Measurements from ENCODE around the gene NTN1. TPM values are rescaled to one million over a fixed set of nuclear protein-coding genes. Genes with fewer than 3 reads are reported as not detected.

Gene NTN1
- total RNA-seq, 1 donor from 2014 or later: 4.1 TPM

DNA sequence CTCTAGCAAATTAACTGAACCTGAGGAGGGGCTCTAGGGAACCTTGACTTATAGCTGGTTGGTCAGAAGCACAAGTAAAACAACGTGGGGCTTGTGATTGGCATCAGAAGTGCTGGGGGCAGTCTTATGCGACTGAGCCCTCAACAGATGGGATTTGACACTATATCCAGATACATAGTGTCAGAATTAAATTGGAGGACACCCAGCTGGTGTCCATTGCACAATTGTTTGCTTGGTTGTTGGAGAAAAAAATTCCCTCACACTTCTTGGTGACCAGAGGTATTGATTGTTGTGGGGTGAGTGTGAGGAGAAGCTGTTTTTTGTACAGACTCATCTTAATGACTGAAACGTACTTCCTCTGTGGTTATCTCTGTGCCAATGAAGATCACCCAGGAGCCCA is 59.7 kb downstream of the NTN1 start:
- DNase-seq: no peak
- H3K9me3 ChIP-seq: no peaks in the 10 kb centered on the region
- H3K27ac ChIP-seq: no peak overlapping the region
- no peaks in the 10 kb centered on the region for H3K4me1 ChIP-seq
- no peaks in the 10 kb centered on the region for H3K36me3 ChIP-seq
- ATAC-seq: no peak
- H3K27me3 ChIP-seq: no peaks in the 10 kb centered on the region
- TF ChIP-seq, protein P1, sequence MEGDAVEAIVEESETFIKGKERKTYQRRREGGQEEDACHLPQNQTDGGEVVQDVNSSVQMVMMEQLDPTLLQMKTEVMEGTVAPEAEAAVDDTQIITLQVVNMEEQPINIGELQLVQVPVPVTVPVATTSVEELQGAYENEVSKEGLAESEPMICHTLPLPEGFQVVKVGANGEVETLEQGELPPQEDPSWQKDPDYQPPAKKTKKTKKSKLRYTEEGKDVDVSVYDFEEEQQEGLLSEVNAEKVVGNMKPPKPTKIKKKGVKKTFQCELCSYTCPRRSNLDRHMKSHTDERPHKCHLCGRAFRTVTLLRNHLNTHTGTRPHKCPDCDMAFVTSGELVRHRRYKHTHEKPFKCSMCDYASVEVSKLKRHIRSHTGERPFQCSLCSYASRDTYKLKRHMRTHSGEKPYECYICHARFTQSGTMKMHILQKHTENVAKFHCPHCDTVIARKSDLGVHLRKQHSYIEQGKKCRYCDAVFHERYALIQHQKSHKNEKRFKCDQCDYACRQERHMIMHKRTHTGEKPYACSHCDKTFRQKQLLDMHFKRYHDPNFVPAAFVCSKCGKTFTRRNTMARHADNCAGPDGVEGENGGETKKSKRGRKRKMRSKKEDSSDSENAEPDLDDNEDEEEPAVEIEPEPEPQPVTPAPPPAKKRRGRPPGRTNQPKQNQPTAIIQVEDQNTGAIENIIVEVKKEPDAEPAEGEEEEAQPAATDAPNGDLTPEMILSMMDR (IDR thresholded peaks at IDR 0.05): no peak
- no peak overlapping the region for H3K4me3 ChIP-seq
- intact Hi-C loops (cut with DNase I): no loop called here

DNA sequence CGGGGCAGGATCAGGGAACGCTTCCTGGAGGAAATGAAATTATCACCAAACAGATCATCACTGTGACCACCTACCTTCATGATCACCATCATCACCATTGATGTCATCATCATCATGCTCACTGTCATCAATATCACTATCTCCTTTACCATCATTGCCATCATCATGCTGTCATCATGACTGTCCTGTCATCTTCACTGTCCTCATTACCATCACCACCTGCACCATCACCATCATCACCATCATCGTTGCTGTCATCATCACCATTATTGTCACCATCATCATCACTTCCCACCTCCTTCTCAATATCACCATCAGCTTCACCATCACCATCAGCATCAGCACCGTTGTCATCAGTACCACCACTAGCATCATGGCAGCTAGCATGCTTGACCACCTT is 65.3 kb downstream of the NTN1 start:
- no peaks in the 10 kb centered on the region for H3K9me3 ChIP-seq
- no peaks in the 10 kb centered on the region for H3K36me3 ChIP-seq
- TF ChIP-seq, protein P1 (IDR thresholded peaks at IDR 0.05): no peak
- intact Hi-C loops (cut with DNase I): no loop called here
- H3K27me3 ChIP-seq: no peaks in the 10 kb centered on the region
- no peaks in the 10 kb centered on the region for H3K4me1 ChIP-seq
- H3K27ac ChIP-seq: no peak overlapping the region
- no peak overlapping the region for H3K4me3 ChIP-seq
- ATAC-seq (no peak), DNase-seq (no peak)

DNA sequence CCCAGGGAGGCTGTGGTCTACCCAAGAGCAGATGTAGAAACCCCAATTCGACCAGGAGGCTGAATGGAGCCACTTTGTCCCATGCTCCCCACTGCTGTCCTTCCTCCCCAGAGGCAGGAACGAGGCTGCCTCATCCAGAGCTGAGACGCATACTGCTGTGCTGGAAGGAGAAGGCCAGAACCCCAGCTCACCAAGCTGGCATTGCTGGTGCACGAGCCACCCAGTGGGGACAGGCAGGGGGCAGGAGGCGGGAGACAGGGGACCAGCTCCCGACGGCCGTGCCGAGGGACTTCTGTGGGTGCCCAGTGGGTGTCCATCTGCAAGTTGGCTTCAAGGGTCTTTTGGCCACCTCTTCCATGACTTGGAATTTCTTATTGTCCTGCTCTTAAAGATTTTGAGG is 66.6 kb downstream of the NTN1 start:
- DNase-seq (no peak), ATAC-seq (no peak)
- Histone ChIP-seq H3K27me3 (no peaks in the 10 kb centered on the region), H3K27ac (no peak overlapping the region), H3K4me1 (no peaks in the 10 kb centered on the region), H3K9me3 (no peaks in the 10 kb centered on the region), H3K36me3 (no peaks in the 10 kb centered on the region), H3K4me3 (no peak overlapping the region)
- intact Hi-C loops (cut with DNase I): no loop called here
- TF ChIP-seq, protein P1 (IDR thresholded peaks at IDR 0.05): no peak

DNA sequence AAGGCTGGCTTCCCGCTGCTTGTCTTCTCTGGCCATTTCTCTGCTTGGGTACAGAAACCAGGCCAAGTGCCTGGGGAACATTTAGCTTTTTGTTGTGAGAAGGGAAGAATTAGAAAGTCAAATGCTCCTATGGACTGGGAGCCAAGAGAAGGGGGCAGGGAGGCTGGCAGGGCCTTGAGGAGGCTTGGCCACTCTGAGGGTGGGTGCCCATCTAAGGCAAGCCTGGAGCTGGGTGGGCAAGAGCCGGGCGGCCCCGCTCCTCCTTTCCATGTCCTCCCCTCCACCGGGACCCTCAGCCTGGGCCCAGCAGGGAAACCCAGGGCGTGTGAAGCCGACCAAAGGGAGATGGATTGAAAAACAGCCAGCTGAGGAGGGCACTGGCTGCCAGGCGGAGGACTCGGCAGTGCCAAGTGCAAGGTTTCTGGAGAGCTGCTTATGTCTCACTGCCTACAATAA is 69.4 kb downstream of the NTN1 start:
- ATAC-seq: no peak
- Histone ChIP-seq H3K27me3 (no peaks in the 10 kb centered on the region), H3K4me3 (no peak overlapping the region), H3K4me1 (no peaks in the 10 kb centered on the region), H3K9me3 (no peaks in the 10 kb centered on the region), H3K36me3 (no peaks in the 10 kb centered on the region), H3K27ac (no peak overlapping the region)
- intact Hi-C loops (cut with DNase I): no loop called here
- no peak for DNase-seq
- TF ChIP-seq, protein P1 (IDR thresholded peaks at IDR 0.05): no peak

DNA sequence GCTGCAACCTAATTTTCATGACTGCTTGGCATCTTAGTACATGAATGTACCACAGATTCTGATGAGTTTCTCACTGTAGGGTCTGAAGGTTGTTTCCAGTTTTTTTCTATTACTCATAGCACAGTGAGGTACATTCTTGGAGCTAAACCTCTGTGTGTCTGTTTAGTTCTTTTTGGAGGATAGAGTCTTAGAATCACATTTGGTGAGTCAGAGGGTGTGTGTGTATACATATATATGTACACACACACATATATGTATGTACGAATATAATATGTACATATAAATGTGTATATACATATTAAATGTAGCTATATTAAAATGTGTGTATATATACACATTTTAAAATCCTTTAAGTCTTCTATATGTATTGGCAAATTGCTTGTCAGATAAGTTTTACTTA is 72.9 kb downstream of the NTN1 start:
- Histone ChIP-seq H3K9me3 (no peaks in the 10 kb centered on the region), H3K27me3 (peaks cover 3% of the 10 kb centered on the region), H3K4me3 (no peak overlapping the region), H3K27ac (no peak overlapping the region), H3K4me1 (no peaks in the 10 kb centered on the region), H3K36me3 (no peaks in the 10 kb centered on the region)
- intact Hi-C loops (cut with DNase I): no loop called here
- DNase-seq: no peak
- no peak for ATAC-seq
- TF ChIP-seq, protein P1 (IDR thresholded peaks at IDR 0.05): no peak

DNA sequence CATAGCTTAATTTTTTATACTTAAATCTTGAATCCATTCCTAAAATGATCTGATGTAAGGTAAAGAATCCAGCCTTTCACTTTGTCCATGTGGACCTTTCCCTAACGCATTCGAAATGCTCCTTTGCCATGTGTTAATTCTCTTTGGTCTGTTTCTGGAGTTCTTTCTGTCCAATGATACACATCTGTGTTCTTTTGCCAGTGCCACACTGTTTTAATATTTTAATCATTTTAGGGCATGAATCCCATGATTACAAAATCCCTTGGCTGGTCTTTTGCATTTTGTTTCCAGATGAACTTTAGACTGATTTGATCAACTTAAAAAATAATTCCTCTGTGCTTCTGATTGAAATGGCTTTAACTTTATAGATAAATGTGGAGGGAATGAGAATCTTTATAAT is 74.1 kb downstream of the NTN1 start:
- Histone ChIP-seq H3K4me1 (no peaks in the 10 kb centered on the region), H3K36me3 (no peaks in the 10 kb centered on the region), H3K27me3 (peaks cover 3% of the 10 kb centered on the region), H3K27ac (no peak overlapping the region), H3K9me3 (no peaks in the 10 kb centered on the region), H3K4me3 (no peak overlapping the region)
- TF ChIP-seq, protein P1 (IDR thresholded peaks at IDR 0.05): no peak
- ATAC-seq (no peak), DNase-seq (no peak)
- intact Hi-C loops (cut with DNase I): no loop called here

All from upper lobe of right lung (tissue), 1 donor.